GF-D8 (cell line): ENCODE data around the gene USP19.

ENCODE experiments used
- DNase-seq: peaks from one replicate; lab custom pipeline; 2025; lab: John Stamatoyannopoulos, UW

USP19 gene

DNA sequence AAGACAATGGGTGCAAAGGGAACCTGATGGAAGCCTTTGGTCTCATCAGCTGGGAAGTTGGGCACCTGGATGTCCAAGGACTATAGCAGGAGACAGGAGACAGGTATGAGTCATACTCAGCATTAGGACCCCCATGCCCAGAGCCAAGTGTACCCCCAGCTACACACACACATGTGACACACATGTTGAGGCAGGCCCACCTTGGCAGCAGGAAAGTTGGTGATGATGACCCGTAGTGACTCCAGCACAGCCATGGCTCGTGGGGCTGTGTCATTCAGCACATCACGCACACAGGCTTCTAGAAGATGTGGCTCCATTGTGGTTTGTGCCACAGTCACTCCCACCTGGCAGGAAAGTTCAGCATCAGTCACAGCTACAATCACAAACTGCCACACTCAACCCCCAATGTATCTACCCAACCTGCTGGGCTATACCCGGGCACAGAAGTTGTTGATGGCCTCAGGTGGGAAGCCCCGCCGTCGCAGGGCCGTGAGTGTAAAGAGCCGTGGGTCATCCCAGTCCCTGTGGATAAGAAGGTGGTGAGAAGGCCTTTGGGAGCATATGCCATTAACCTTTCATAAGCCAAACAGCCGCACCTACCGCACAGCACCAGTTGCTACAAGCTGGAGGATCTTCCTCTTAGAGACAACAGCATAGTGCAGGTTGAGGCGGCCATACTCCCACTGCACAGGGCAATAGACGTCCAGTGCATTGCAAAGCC, 21.6 kb downstream of the USP19 start:
- DNase-seq, result no peak

DNA sequence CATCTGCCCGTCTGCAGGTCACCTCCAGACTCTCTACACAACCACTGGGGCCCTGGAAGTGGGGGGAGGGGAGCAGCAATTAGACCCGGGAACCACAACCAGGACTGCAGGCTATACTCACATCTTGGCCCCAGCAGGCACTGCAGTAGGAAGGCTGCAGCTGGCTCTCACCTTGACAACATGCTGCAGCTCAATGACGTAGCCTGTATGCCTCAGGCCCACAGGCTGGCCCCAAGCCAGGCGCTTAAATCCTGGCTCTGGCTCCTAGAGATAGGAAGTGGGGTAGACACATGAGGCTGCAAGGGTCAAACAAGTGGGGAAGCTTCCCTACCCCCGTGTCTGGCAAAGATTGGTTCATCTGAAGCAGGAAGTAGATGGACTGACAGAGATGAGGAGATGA, 22.2 kb downstream of the USP19 start:
- DNase-seq, result no peak

DNA sequence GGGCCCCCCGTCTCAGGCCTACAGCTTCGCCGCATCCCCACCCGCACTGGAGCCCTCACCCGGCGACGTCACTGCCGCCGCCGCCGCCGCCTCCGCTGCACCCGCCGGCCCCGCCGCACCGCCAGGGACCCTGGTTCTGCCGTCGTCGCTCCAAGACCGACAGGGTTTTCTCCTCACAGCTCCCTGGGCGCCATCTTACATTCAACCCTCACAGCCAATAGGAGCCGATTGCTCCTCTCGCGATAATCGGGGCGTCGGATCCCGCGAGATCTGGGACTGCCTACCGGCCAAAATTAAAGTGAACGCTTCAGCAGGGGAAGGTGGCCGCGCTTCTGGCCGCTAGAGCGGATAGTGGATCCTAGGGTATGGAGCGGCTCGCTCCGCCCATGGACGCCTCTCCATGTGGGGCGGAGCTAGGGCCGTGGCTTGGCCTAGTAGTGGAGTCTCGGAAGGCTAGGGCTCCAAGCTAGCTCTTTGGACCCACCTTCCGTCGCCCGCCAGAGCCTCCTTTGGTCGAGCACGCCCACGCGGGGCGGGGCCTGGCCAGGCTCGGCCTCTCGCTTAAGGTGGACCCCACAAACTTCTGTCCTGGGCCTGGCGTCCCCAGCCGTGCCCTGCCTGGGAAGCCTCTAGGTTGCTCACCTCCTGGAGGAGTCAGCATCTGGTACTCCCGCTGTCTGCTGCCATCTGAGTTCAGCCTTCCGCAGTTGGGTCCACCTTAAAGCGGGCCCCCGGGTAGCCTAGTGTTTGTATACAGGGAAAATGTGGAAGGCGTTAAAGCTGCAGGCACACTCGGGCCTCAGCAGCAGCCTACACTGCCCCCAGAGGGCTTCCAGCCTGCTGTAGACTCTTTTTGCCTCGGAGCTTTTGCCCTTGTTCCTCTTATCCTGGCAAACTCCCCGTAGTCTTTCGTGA, 26.5 kb downstream of the USP19 start, which contains the start of gene QRICH1:
Gene QRICH1, minus strand, starts transcription at position 219 of the 915 bp plus-strand sequence. CDS start 17,054 bp downstream, outside the sequence.
- peak; percentile 94 for DNase-seq

DNA sequence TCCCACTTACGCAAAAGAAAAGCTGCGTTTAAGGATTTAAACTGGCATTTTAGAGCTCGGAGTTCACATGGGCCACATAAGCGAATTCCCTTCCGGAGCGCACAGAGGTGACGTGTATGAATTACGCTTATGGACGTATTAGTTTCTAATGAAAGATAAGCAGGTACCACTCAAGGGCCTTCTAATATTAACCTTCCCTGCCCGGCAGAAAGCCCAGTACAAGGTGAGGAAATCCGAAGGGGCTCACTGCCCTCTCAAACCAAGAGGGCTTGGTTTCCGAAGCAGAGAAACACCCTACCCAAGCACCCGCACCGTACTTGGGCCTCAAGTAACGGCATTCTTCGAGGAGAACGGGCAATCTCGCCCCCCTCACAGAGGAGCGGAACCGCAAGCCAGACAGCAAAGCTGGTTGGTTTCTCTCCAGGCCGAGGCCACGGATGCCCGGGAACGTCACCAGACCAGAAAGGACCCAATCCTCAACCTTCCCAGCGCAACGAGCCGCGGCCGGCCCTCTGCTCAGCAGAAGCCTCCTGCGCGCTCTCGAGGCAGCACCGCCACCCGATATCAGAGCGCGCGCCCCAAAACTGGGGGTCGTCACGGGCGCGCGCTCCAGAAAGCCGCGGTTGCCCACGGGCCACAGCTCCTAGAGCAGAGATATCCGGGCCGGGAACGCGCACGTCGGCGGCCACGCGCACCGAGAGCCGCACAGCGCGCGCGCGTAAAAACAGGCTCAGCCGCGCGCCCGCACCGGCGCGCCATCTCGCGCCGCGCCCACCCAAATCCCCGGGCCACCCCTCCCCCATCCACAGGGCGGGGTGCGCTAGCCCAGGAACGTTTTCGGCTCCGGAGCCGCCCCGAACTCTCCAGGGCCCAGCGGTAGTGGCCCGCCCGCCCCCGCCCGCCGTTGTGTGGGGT, 27.4 kb downstream of the USP19 start:
- DNase-seq, result peak; percentile 34

DNA sequence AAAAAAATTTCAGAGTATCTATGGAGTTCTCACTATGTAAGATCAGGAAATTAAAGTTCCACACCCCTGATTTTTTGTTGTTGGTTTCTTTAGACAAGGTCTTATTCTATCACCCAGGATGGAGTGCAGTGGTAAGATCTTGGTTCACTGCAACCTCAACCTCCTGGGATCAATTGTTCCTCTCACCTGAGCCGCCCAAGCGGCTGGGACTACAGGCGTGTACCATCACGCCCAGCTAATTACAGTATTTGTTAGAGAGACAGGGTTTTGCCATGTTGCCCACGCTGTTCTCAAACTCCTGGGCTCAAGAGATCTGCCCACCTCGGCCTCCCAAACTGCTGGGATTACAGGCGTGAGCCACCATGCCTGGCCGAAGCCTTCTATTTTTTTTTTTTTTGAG, 39.2 kb downstream of the USP19 start:
- DNase-seq, result no peak

DNA sequence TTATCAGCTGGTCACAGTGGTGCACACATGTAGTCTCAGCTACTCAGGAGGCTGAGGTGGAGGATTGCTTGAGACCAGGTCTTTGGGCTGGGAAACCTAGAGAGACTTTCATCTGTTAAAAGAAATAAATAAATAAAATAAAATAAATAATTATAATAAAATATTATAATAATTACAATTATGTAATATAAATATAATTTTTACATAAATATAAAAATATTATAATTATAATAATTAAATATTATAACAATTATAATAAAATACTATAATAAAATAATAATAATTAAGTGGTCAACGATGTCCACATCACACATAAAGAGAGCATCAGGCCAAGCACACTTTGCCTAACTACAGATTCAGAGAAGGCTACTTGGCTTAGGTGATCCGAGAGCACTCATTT, 41.4 kb downstream of the USP19 start:
- DNase-seq, result no peak

DNA sequence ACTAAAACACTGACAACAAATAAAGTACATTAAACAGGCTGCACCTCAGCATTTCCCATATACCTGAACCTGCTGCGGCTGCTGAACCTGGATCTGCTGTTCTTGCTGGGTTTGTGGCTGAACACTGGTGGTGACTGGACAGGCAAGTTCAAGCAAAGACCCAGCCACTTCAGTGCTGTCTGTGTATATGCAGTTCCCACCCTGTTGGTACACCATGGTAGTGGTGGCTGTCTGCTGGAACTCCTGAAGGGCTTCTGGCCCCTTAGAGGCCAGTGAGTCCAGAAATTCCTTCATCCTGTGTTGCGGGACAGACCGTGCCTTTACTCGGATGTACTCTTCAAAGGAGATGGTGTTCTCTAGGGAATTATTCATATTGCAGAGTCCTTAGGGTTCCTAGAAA, 44.0 kb downstream of the USP19 start:
- no peak for DNase-seq

DNA sequence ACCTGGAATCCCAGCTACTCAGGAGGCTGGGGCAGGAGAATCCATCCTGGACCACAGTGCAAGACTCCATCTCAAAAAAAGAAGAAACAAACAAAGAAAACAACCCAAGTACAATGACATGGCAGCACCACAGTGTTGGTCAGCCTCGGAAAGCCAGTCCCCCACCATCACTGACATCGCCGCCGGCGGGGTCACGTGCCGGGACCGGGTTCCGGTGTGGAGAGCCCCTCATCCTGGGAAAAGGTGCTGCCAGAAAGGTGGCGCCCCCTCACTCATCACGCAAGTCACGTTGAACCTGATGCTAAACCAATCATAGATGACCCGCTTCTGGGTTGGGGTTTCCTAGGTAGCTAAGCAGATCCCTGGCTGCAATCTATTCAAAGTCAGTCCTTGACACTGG, 44.5 kb downstream of the USP19 start:
- no peak for DNase-seq
